NCI-H2029 (cell line): ENCODE results near the gene GXYLT1.
"Not testable (repeated sequence)": the region's sequence is repeated elsewhere in the genome, so short reads cannot be mapped to it uniquely, and the experiment has no call there.

Source experiments
- DNase-seq: peaks from one replicate; lab custom pipeline; 2025; lab: John Stamatoyannopoulos, UW

GXYLT1 gene

GRCh38 chr12:42145197-42145549 is 499 bp upstream of the GXYLT1 start:
- no peak for DNase-seq

- no peak for DNase-seq
Observed at GRCh38 chr12:42144158-42144407, 591 bp downstream of the GXYLT1 start.

GRCh38 chr12:42143452-42144157 is 1.1 kb downstream of the GXYLT1 start:
- no peak for DNase-seq

GRCh38 chr12:42141981-42142606 is 2.6 kb downstream of the GXYLT1 start:
- no peak for DNase-seq

- no peak for DNase-seq
Observed at GRCh38 chr12:42140901-42141300, 3.8 kb downstream of the GXYLT1 start.

GRCh38 chr12:42135259-42135814 is 9.3 kb downstream of the GXYLT1 start:
- DNase-seq, result no peak

GRCh38 chr12:42130672-42131402 is 13.8 kb downstream of the GXYLT1 start:
- no peak for DNase-seq

GRCh38 chr12:42129595-42130204 is 15.0 kb downstream of the GXYLT1 start:
- DNase-seq, result no peak

GRCh38 chr12:42128888-42129287 is 15.8 kb downstream of the GXYLT1 start:
- DNase-seq, result no peak

- no peak for DNase-seq
Observed at GRCh38 chr12:42128327-42128726, 16.3 kb downstream of the GXYLT1 start.

- no peak for DNase-seq
Observed at GRCh38 chr12:42126963-42127362, 17.7 kb downstream of the GXYLT1 start.

- DNase-seq, result no peak
Observed at GRCh38 chr12:42125388-42125767, 19.3 kb downstream of the GXYLT1 start.

- DNase-seq, result no peak
Observed at GRCh38 chr12:42124764-42125387, 19.8 kb downstream of the GXYLT1 start.

GRCh38 chr12:42119085-42119633 is 25.5 kb downstream of the GXYLT1 start:
- DNase-seq, result no peak

GRCh38 chr12:42118136-42118879 is 26.4 kb downstream of the GXYLT1 start:
- DNase-seq, result no peak

GRCh38 chr12:42109031-42109430 is 35.6 kb downstream of the GXYLT1 start:
- no peak for DNase-seq

GRCh38 chr12:42106791-42107190 is 37.9 kb downstream of the GXYLT1 start:
- not testable (repeated sequence) for DNase-seq

GRCh38 chr12:42104784-42105183 is 39.9 kb downstream of the GXYLT1 start:
- no peak for DNase-seq

GRCh38 chr12:42104087-42104486 is 40.6 kb downstream of the GXYLT1 start:
- no peak for DNase-seq

- no peak for DNase-seq
Observed at GRCh38 chr12:42103155-42103554, 41.5 kb downstream of the GXYLT1 start.

- no peak for DNase-seq
Observed at GRCh38 chr12:42102720-42103119, 42.0 kb downstream of the GXYLT1 start.
